Measurements from ENCODE around the gene SPA17. TPM values are rescaled to one million over a fixed set of nuclear protein-coding genes. Genes with fewer than 3 reads are reported as not detected.

Gene SPA17
- total RNA-seq, 1 experiment from 2014 or later: 14.0 TPM

DNA sequence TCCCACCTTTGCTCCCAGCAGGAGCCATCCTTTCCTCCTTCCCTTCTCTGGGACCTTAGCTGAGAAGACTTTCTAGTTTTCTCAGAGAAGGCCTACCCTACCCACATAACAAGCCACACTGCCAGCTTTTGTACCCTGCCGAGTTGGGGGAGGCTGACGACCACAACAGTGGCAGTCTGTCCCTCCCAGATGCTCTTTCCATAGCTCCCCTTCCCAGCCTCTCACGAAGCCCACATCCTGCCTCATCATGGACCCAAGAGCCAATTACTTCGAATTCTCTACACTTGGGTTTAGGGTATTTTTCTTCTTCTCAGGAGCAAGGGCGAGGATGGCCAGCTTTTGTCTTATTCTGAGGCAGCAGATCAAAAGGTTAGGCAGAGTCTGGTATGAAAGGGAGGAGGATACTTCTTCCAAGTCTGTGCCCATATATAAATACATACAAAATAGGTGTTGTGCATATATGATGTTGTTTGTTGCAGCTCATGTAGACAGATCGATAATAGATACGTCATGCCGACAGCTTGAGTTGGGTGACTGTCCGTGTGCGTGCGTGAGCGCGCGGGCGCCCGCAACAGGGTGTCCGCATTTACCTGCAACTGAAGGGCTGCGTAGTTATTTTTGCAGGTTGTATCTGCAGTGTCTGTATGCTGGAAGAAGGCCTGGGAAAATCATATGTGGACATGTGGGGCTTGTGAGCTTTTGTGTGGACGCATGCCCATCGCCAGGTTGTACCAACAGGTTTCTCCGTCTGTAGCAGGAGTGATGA, 65.2 kb downstream of the SPA17 start:
- Histone ChIP-seq H3K9ac (ENCODE audit: low read length) (peak overlapping the region; percentile 6; the same call in 1 of the 2 replicates), H3K36me3 (ENCODE audit: low read depth, low read length) (no peaks in the 10 kb centered on the region), H3K4me2 (ENCODE audit: low read length) (peak overlapping the region; percentile 91), H3K9me3 (ENCODE audit: low read length) (no peaks in the 10 kb centered on the region), H3K27ac (ENCODE audit: low read length) (no peak overlapping the region), H3K79me2 (ENCODE audit: low read length) (no peaks in the 10 kb centered on the region), H3K27me3 (ENCODE audit: low read length) (no peaks in the 10 kb centered on the region), H2AFZ (ENCODE audit: low read length) (peak overlapping the region; percentile 93), H3K4me3 (ENCODE audit: low read length) (peak overlapping the region; percentile 85), H4K20me1 (ENCODE audit: low read length) (no peaks in the 10 kb centered on the region), H3K9me2 (replicated peaks; ENCODE audit: low read length) (no peaks in the 10 kb centered on the region), H3K4me1 (ENCODE audit: insufficient read depth, low read length) (peaks cover 18% of the 10 kb centered on the region), H3F3A (ENCODE audit: low read length, unreplicated experiment) (no peaks in the 10 kb centered on the region)
- no TSS peak for BruUV-seq (replicated peaks)
- CTCF ChIA-PET: interaction anchor here (1.4 kb wide), 1 partner anchor 70 kb away, joined by 5 read pairs; no protein-coding TSS in a partner anchor
- intact Hi-C loops (cut with micrococcal nuclease): no loop called here
- DNase-seq (no peak), ATAC-seq (no peak)
- POLR2A ChIA-PET (ENCODE audit: unreplicated experiment): no interaction called here
- TF ChIP-seq, protein P1, sequence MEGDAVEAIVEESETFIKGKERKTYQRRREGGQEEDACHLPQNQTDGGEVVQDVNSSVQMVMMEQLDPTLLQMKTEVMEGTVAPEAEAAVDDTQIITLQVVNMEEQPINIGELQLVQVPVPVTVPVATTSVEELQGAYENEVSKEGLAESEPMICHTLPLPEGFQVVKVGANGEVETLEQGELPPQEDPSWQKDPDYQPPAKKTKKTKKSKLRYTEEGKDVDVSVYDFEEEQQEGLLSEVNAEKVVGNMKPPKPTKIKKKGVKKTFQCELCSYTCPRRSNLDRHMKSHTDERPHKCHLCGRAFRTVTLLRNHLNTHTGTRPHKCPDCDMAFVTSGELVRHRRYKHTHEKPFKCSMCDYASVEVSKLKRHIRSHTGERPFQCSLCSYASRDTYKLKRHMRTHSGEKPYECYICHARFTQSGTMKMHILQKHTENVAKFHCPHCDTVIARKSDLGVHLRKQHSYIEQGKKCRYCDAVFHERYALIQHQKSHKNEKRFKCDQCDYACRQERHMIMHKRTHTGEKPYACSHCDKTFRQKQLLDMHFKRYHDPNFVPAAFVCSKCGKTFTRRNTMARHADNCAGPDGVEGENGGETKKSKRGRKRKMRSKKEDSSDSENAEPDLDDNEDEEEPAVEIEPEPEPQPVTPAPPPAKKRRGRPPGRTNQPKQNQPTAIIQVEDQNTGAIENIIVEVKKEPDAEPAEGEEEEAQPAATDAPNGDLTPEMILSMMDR (conservative IDR thresholded peaks at IDR 0.05; ENCODE audit: low read depth, low read length): no peak
- TF ChIP-seq EZH2phosphoT487 (IDR thresholded peaks at IDR 0.05; ENCODE audit: borderline replicate concordance, low read length): no peak
- TF ChIP-seq EZH2 (IDR thresholded peaks at IDR 0.05; ENCODE audit: low read length, unreplicated experiment): no peak

DNA sequence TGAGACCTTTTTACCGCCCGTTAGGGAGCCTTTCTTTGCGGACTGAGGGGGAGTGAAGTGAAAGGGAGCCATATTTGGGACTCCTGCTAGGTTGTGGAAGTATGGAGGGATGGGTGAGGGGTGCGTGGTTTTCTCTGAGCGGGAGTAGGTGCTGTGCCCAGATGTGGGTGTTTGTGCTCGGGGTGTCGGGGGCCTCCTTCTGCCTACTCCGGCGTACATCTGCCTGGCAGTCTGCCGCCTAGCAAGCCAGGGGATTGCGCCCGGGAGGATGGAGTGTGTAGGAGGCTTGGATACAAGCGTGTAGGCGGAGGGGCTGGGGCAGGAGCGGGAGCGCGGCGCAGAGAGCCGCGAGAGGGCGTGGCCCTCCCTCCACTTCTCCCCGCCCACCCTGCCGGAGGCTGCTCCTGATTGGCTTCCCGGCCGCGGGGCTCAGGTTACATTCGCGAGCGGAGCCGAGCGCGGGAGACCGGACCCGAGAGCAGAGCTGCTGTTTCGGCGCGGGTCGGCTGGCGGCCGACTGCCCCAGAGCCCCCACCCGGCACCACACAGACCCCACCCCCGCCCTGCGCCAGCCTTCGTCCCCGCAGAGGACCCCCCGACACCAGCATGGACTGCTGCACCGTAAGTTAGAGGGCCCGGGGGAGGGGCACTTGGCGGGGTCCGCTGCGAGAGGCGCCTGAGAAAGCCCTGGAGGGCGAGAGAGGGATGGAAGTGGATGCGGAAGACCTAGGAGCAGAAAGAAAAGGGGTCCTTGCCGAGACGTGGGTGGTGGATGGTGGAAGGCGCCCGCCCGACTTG, 66.0 kb downstream of the SPA17 start, which contains the start of gene NRGN:
Gene NRGN (plus strand): TSS at position 464 of the 798 bp plus-strand sequence. CDS start 143 bp downstream, at position 607.
- H3K27me3 ChIP-seq (ENCODE audit: low read length): no peaks in the 10 kb centered on the region
- DNase-seq (peak; percentile 97), ATAC-seq (peak; percentile 93)
- no peaks in the 10 kb centered on the region for H3F3A ChIP-seq (ENCODE audit: low read length, unreplicated experiment)
- BruUV-seq (replicated peaks): no TSS peak
- POLR2A ChIA-PET (ENCODE audit: unreplicated experiment): interaction anchor here (0.5 to 0.7 kb wide), 3 partner anchors 66 to 634 kb away, joined by 6 to 11 read pairs (median 6); partner anchors contain the start of gene SPA17
- no peak within 1 kb of the TSS for H3K27ac ChIP-seq (ENCODE audit: low read length)
- H3K79me2 ChIP-seq (ENCODE audit: low read length): no peaks in the 10 kb centered on the region
- no peaks in the 10 kb centered on the region for H4K20me1 ChIP-seq (ENCODE audit: low read length)
- intact Hi-C loops (cut with micrococcal nuclease): loop anchor here (1.0 to 10.0 kb wide), 2 partner anchors 55 to 70 kb away; no protein-coding TSS in a partner anchor
- peak within 1 kb of the TSS; percentile 91 for H3K4me2 ChIP-seq (ENCODE audit: low read length)
- H3K36me3 ChIP-seq (ENCODE audit: low read depth, low read length): no peaks in the 10 kb centered on the region
- peak within 1 kb of the TSS; percentile 85 for H3K4me3 ChIP-seq (ENCODE audit: low read length)
- no peaks in the 10 kb centered on the region for H3K9me3 ChIP-seq (ENCODE audit: low read length)
- TF ChIP-seq EZH2 (IDR thresholded peaks at IDR 0.05; ENCODE audit: low read length, unreplicated experiment) (no peak), EZH2phosphoT487 (IDR thresholded peaks at IDR 0.05; ENCODE audit: borderline replicate concordance, low read length) (no peak)
- TF ChIP-seq, protein P1 (conservative IDR thresholded peaks at IDR 0.05; ENCODE audit: low read depth, low read length): no peak
- peaks cover 18% of the 10 kb centered on the region for H3K4me1 ChIP-seq (ENCODE audit: insufficient read depth, low read length)
- peak within 1 kb of the TSS; percentile 38 for H3K9ac ChIP-seq (ENCODE audit: low read length)
- peak within 1 kb of the TSS; percentile 93 for H2AFZ ChIP-seq (ENCODE audit: low read length)
- no peaks in the 10 kb centered on the region for H3K9me2 ChIP-seq (replicated peaks; ENCODE audit: low read length)
- CTCF ChIA-PET: interaction anchor here (0.6 to 1.4 kb wide), 2 partner anchors 14 to 71 kb away, joined by 3 to 5 read pairs; no protein-coding TSS in a partner anchor

Measured in PC-3 (cell line).